ENCODE measurements around the gene DSTYK.
"Not testable (repeated sequence)": the region's sequence is repeated elsewhere in the genome, so short reads cannot be mapped to it uniquely, and the experiment has no call there.

The DSTYK gene

DNA sequence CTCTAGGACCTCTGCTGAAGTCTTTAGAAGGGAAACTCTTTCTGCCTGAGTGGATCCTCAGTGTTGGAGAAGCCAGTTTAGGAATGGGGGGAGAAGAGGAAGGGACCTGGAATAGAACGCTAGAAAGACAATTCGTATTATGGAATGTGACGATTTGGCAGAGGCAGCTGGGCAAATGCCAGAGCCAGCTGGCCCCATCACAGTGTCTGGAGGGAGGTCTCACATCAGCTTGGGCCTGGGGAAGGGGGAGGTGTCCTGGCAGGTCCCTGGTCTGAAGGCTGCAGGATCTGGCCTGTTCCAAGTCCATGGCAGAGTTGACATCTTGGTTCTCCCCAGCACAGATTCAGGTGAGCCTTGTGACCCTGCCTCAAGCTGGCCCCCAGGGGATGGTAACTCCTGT is 27.6 kb upstream of the DSTYK start:
- no peak overlapping the region for H3K9ac ChIP-seq (ENCODE audit: low read depth, low read length)
- peaks cover 29% of the 10 kb centered on the region for H3K27me3 ChIP-seq (ENCODE audit: control insufficient read depth, insufficient read depth, low read length)
- H3K4me2 ChIP-seq (ENCODE audit: low read length), result no peak overlapping the region
- H3K4me1 ChIP-seq (ENCODE audit: control insufficient read depth, insufficient read depth, low read length), result no peaks in the 10 kb centered on the region
- no peak overlapping the region for H3K4me3 ChIP-seq (ENCODE audit: low read length)
- H3K9me3 ChIP-seq (replicated peaks; ENCODE audit: low read length), result no peaks in the 10 kb centered on the region
- H3K36me3 ChIP-seq (ENCODE audit: insufficient read depth, low read length), result no peaks in the 10 kb centered on the region

DNA sequence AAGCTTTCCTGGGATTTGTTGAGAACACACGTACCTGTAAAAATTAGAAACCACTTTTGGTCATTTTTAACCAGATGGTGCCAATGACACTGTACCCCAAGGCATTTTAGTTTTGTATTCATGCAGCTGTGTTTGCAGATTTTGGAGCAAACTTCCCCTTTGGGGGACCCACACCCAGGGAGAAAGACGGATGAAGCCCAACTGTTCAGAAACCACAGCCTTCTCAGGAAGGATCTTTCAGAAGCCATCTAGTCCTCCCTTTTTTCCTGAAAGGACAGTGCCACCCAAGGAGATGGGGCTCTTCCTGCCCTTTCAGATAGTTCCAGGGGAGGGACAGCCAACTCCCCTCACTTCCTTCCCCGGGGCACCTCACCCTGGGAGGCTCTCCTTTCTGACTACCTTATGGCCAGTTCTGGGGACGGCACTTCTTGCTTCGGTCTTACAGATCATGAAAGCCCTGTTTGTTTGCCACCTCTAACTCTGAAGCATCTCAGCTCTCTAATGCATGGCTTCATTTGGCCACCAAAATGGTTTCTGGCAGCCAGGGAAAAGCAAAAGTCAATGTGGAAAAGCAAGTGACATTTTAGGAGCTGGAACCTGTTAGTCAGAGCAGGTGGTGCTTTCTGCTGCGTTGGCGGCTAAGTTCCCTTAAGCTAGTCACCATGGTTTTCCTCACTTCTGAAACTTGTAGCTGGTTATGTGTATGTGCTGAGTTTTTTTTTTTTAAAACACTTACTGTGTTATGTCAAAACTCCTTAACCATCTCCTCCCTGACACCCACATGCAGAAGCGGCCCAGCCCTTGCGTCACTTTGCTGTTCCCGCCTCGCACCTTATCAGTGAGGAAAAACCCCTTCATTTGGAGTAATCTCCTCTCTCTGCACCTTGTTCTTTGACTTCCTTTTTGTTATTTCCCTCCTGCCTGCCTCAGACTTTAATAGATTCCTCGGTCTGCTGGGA is 26.3 kb upstream of the DSTYK start:
- Histone ChIP-seq H3K9ac (ENCODE audit: low read depth, low read length) (no peak overlapping the region), H3K4me3 (ENCODE audit: low read length) (no peak overlapping the region), H3K4me1 (ENCODE audit: control insufficient read depth, insufficient read depth, low read length) (no peaks in the 10 kb centered on the region), H3K36me3 (ENCODE audit: insufficient read depth, low read length) (no peaks in the 10 kb centered on the region), H3K9me3 (replicated peaks; ENCODE audit: low read length) (no peaks in the 10 kb centered on the region), H3K4me2 (ENCODE audit: low read length) (no peak overlapping the region), H3K27me3 (ENCODE audit: control insufficient read depth, insufficient read depth, low read length) (peaks cover 29% of the 10 kb centered on the region)

DNA sequence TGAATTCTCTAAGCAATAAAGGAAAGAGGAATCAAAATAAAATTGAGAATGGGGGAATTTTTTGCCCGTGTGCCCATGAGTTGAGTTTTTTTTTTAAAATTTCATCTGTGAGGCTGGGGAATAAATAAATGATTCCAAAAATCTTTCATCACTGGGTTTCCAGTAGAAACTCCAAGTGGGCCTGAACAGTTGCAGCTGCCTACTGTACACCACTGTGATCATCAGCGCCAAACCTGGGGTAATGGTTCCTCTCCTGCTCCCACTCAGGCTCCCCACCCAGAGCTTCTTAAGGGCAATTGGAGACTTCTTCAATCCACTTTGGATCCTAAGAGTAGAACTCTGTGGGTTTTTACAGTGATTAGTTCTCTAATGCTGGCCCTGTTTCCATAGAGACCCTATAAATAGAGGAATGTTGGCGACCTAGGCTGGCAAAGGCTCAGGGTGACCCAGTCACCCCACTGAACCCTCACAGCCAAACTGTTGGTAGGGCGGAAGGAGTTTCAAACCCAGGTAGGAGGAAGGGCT is 25.5 kb upstream of the DSTYK start:
- H3K4me1 ChIP-seq (ENCODE audit: control insufficient read depth, insufficient read depth, low read length), result no peaks in the 10 kb centered on the region
- H3K36me3 ChIP-seq (ENCODE audit: insufficient read depth, low read length), result no peaks in the 10 kb centered on the region
- H3K4me2 ChIP-seq (ENCODE audit: low read length), result no peak overlapping the region
- H3K9ac ChIP-seq (ENCODE audit: low read depth, low read length), result no peak overlapping the region
- H3K4me3 ChIP-seq (ENCODE audit: low read length), result no peak overlapping the region
- H3K9me3 ChIP-seq (replicated peaks; ENCODE audit: low read length), result no peaks in the 10 kb centered on the region
- peaks cover 29% of the 10 kb centered on the region for H3K27me3 ChIP-seq (ENCODE audit: control insufficient read depth, insufficient read depth, low read length)

DNA sequence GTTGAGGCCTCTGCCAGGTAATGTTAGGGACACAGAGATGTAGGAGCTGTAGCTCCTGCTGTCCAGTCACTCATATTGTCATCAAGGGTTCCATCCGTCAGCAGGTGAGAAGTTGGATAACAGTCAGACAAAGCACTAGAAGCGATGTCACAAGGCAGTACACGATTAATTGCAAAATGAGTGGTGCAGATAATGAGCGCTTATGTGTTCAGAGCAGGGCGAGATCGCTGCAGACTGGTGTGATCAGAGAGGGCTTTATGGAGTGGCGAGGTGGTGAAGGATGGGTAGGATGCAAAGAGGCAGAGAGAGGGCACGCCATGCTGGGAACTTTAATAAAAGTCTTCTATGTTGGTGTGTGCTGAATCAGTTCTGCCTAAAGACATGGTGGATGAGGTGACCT is 25.0 kb upstream of the DSTYK start:
- peaks cover 29% of the 10 kb centered on the region for H3K27me3 ChIP-seq (ENCODE audit: control insufficient read depth, insufficient read depth, low read length)
- H3K9ac ChIP-seq (ENCODE audit: low read depth, low read length), result no peak overlapping the region
- H3K4me1 ChIP-seq (ENCODE audit: control insufficient read depth, insufficient read depth, low read length), result no peaks in the 10 kb centered on the region
- H3K36me3 ChIP-seq (ENCODE audit: insufficient read depth, low read length), result no peaks in the 10 kb centered on the region
- no peaks in the 10 kb centered on the region for H3K9me3 ChIP-seq (replicated peaks; ENCODE audit: low read length)
- H3K4me3 ChIP-seq (ENCODE audit: low read length), result no peak overlapping the region
- H3K4me2 ChIP-seq (ENCODE audit: low read length), result no peak overlapping the region

DNA sequence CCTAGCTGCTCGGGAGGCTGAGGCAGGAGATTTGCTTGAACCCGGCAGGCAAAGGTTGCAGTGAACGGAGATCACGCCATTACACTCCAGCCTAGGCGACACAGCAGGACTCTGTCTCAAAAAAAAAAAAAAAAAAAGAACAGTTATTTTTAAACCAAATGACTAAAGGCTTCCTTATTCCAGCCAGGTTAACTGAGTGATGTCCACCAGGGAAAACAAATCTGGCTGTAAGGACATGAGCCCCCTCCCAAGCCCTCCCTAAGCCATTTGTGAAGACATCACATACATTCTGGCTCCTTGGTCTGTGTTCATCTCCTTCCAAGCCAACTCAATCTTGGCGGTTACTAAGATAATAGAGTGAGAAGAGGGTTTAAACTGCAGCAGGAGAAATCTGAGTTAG is 24.4 kb upstream of the DSTYK start:
- H3K4me3 ChIP-seq (ENCODE audit: low read length), result no peak overlapping the region
- H3K9ac ChIP-seq (ENCODE audit: low read depth, low read length), result no peak overlapping the region
- peaks cover 23% of the 10 kb centered on the region for H3K27me3 ChIP-seq (ENCODE audit: control insufficient read depth, insufficient read depth, low read length)
- H3K36me3 ChIP-seq (ENCODE audit: insufficient read depth, low read length), result no peaks in the 10 kb centered on the region
- no peaks in the 10 kb centered on the region for H3K9me3 ChIP-seq (replicated peaks; ENCODE audit: low read length)
- no peak overlapping the region for H3K4me2 ChIP-seq (ENCODE audit: low read length)
- no peaks in the 10 kb centered on the region for H3K4me1 ChIP-seq (ENCODE audit: control insufficient read depth, insufficient read depth, low read length)

DNA sequence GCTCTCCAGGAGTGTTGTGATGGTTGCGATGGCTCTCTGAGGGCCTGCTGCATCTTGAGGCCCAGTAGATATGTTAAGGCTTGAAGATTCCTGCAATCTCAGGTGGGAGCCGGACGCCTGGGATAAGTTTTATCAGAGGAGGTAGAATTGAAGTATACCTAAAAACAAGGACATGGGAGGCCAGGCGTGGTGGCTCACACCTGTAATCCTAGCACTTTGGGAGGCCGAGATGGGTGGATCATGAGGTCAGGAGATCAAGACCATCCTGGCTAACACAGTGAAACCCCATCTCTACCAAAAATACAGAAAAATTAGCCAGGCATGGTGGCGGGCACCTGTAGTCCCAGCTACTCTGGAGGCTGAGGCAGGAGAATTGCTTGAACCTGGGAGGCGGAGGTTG is 22.5 kb upstream of the DSTYK start:
- not testable (repeated sequence) for H3K4me3 ChIP-seq (ENCODE audit: low read length); H3K36me3 ChIP-seq (ENCODE audit: insufficient read depth, low read length); H3K4me2 ChIP-seq (ENCODE audit: low read length); H3K9ac ChIP-seq (ENCODE audit: low read depth, low read length); H3K4me1 ChIP-seq (ENCODE audit: control insufficient read depth, insufficient read depth, low read length); H3K9me3 ChIP-seq (replicated peaks; ENCODE audit: low read length)
- H3K27me3 ChIP-seq (ENCODE audit: control insufficient read depth, insufficient read depth, low read length), result peaks cover 19% of the 10 kb centered on the region

DNA sequence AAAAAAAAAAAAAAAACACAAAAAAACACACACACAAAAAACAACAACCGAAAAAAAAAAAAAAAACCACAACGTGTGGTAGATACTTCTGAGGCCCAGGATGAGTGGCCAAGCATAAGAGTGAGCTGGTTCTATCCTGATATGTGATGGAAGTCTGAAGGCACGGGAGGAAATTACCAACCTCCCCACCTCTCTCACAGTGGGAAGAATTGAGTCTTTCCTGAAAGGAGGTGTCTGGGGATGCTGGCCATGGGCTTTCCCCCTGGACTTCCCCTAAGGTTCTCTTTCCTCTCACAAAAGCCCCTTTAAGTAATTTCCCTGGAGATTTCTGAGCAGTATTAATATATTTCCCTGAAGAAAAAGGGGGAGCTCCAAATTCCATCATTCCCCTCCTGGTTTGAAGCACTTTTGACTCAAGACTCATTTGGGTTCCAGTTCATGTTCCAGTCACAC is 21.5 kb upstream of the DSTYK start:
- no peaks in the 10 kb centered on the region for H3K9me3 ChIP-seq (replicated peaks; ENCODE audit: low read length)
- H3K27me3 ChIP-seq (ENCODE audit: control insufficient read depth, insufficient read depth, low read length), result peaks cover 16% of the 10 kb centered on the region
- H3K4me3 ChIP-seq (ENCODE audit: low read length), result no peak overlapping the region
- H3K36me3 ChIP-seq (ENCODE audit: insufficient read depth, low read length), result no peaks in the 10 kb centered on the region
- no peak overlapping the region for H3K4me2 ChIP-seq (ENCODE audit: low read length)
- H3K9ac ChIP-seq (ENCODE audit: low read depth, low read length), result no peak overlapping the region
- H3K4me1 ChIP-seq (ENCODE audit: control insufficient read depth, insufficient read depth, low read length), result peaks cover 12% of the 10 kb centered on the region

DNA sequence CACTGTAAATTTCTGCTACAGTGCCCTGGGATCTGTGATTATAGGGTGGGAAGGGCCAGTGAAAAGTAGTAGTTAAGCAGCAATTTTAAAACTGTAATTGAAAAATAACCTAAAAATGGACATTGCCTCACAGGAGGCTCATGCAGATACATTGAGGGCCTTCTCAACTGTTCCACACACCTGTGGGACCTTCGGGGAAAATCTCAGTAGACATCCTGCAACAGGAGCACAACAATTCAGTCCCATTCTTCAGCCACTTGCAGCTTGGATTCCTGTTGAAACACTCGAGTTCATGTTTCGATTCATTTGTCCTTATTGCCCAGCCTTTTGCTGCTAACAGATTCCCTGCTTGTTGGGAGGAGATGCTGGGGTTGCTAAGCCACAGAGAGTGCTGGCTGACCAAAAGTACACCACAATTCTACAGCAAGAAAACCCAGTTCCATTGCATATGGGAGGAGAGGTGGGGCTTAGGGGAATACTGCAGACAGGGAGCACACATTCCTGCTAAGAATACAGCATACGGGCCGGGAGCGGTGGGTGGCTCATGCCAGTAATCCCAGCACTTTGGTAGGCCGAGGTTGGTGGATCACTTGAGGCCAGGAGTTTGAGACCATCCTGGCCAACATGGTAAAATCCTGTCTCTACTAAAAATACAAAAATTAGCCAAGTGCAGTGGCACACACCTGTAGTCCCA is 20.8 kb upstream of the DSTYK start:
- H3K36me3 ChIP-seq (ENCODE audit: insufficient read depth, low read length), result no peaks in the 10 kb centered on the region
- H3K9ac ChIP-seq (ENCODE audit: low read depth, low read length), result no peak overlapping the region
- H3K4me1 ChIP-seq (ENCODE audit: control insufficient read depth, insufficient read depth, low read length), result peaks cover 14% of the 10 kb centered on the region
- H3K27me3 ChIP-seq (ENCODE audit: control insufficient read depth, insufficient read depth, low read length), result peaks cover 9% of the 10 kb centered on the region
- H3K4me2 ChIP-seq (ENCODE audit: low read length), result no peak overlapping the region
- no peak overlapping the region for H3K4me3 ChIP-seq (ENCODE audit: low read length)
- no peaks in the 10 kb centered on the region for H3K9me3 ChIP-seq (replicated peaks; ENCODE audit: low read length)

DNA sequence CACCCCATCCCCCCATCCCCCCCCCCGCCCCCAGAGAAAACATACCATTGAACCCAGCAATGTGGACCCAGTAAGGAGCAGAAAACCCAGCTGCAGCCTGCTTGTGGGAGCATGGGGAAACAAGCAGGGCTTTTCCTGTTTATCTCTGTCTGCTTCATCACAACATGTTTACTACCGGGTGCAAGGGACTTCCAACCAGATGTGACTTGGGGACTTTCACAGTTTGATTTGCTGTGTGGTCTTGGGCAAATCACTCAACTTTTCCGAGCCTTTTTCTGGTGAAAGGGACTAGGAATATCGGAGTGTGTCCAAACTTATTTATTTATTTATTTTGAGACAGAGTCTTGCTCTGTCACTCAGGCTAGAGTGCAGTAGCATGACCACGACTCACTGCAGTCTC is 19.5 kb upstream of the DSTYK start:
- Histone ChIP-seq H3K9ac (ENCODE audit: low read depth, low read length) (no peak overlapping the region), H3K4me1 (ENCODE audit: control insufficient read depth, insufficient read depth, low read length) (peaks cover 20% of the 10 kb centered on the region), H3K9me3 (replicated peaks; ENCODE audit: low read length) (no peaks in the 10 kb centered on the region), H3K36me3 (ENCODE audit: insufficient read depth, low read length) (no peaks in the 10 kb centered on the region), H3K4me2 (ENCODE audit: low read length) (no peak overlapping the region), H3K27me3 (ENCODE audit: control insufficient read depth, insufficient read depth, low read length) (peaks cover 13% of the 10 kb centered on the region), H3K4me3 (ENCODE audit: low read length) (no peak overlapping the region)

DNA sequence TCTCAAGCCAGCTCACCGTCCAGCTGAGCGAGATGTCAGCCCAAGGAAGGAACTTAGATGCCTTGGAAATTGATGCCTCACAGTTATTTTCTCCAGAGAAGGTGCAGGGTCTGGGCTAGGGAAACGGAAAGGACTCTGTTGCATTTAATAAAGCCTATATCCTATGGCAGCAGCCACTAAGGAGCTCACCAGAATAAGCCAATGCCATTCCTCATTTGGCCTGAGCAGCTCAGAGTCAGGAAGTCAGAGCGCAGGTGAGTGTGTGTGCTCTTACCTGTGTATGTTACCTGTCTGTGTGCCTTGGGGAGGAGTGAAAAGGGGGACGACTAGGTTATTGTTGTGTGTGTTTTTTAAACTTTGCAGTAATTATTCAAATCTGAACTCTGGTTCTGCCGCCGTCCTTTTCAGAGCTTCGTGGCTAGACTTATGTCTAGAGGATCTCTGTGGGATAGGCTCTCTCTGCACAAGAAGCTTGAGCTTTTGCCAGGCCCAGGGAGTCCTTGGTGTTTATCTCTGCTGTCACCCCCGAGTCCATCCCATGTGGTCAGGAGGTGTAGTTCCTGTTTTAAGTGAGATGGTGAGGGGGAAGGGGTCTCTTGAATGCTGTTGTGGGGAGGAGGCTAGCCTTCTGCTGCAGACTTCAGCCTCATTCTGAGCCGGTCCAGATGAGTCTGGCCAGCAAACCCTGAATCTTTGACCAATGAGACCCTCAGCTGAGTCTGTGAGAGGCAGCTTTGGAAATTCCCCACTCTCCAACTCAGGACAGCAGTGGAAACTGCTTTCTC is 18.6 kb upstream of the DSTYK start:
- peaks cover 22% of the 10 kb centered on the region for H3K27me3 ChIP-seq (ENCODE audit: control insufficient read depth, insufficient read depth, low read length)
- peak overlapping the region; percentile 26 for H3K4me2 ChIP-seq (ENCODE audit: low read length)
- H3K36me3 ChIP-seq (ENCODE audit: insufficient read depth, low read length), result no peaks in the 10 kb centered on the region
- H3K4me1 ChIP-seq (ENCODE audit: control insufficient read depth, insufficient read depth, low read length), result peaks cover 20% of the 10 kb centered on the region
- no peak overlapping the region for H3K4me3 ChIP-seq (ENCODE audit: low read length)
- H3K9ac ChIP-seq (ENCODE audit: low read depth, low read length), result no peak overlapping the region
- no peaks in the 10 kb centered on the region for H3K9me3 ChIP-seq (replicated peaks; ENCODE audit: low read length)

DNA sequence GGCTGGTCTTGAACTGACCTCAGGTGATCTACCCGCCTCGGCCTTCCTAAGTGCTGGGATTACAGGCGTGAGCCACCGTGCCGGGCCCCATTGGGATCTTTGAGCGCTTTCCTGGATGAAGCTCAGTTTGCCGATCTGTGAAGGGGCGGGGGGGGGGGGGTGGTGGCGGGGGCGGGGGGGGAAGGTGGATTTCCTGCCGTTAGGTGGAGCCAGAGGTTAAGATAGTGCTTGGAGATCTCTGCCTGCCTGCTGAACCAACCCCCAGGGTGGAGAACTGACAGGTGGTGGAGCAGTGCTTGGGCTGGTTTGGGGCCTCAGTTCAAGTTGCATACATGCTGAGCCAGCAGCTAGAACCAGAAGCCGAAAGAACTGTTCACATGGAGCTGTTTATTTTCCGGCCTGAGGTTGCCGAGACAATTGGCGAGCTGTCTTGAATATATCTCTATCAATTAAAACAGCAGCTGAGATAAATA is 17.9 kb upstream of the DSTYK start:
- Histone ChIP-seq H3K4me1 (ENCODE audit: control insufficient read depth, insufficient read depth, low read length) (peaks cover 20% of the 10 kb centered on the region), H3K27me3 (ENCODE audit: control insufficient read depth, insufficient read depth, low read length) (peaks cover 29% of the 10 kb centered on the region), H3K9ac (ENCODE audit: low read depth, low read length) (no peak overlapping the region), H3K4me3 (ENCODE audit: low read length) (peak overlapping the region; percentile 76), H3K9me3 (replicated peaks; ENCODE audit: low read length) (no peaks in the 10 kb centered on the region), H3K4me2 (ENCODE audit: low read length) (peak overlapping the region; percentile 87), H3K36me3 (ENCODE audit: insufficient read depth, low read length) (no peaks in the 10 kb centered on the region)

Measured in skeletal muscle satellite cell (primary cell).